Measurements from ENCODE around the gene AGBL5.

DNA sequence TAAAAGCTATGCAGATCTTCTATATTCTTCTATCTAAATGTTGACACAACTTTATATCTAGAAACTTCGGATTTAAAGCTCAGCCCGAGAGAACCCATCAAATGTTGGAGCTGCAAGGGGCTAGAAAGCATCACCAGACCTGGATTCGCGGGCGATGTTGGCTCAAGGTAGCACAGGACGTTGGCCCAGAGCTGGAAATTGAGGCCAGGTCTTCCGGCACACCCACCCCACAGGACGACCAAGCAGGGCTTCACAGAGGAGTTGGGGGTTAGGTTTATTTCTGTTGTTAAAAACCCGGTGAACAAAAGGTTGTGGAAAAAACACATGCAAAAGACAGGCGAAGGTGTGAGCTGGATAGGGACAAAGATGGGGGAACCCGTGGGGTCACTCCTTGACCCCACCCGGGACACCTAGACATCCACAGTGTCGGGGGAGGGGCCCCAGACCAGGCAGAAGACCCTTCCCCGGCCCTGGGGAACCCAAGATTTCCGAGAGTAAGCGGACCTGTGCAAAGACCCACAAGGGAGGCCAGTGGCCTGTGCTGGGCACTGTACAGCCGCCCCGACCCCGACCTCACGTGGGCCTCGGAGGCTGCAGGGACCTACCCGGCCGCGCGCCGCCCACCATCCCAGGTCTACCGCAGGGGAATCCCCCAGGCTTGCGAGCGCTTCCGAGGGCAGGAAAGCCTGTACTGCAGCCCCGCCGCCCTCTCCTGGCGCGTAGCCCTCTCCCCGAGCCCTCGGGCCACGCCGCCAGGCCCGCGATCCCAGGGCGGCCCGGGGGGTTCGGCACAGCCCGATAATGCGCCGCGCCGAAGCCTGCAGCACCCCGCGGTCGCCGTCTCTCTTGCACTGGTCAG lies 1.8 kb upstream of the AGBL5 start:
- TF ChIP-seq, protein P1, sequence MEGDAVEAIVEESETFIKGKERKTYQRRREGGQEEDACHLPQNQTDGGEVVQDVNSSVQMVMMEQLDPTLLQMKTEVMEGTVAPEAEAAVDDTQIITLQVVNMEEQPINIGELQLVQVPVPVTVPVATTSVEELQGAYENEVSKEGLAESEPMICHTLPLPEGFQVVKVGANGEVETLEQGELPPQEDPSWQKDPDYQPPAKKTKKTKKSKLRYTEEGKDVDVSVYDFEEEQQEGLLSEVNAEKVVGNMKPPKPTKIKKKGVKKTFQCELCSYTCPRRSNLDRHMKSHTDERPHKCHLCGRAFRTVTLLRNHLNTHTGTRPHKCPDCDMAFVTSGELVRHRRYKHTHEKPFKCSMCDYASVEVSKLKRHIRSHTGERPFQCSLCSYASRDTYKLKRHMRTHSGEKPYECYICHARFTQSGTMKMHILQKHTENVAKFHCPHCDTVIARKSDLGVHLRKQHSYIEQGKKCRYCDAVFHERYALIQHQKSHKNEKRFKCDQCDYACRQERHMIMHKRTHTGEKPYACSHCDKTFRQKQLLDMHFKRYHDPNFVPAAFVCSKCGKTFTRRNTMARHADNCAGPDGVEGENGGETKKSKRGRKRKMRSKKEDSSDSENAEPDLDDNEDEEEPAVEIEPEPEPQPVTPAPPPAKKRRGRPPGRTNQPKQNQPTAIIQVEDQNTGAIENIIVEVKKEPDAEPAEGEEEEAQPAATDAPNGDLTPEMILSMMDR (IDR thresholded peaks at IDR 0.05) = no peak
- TF ChIP-seq POLR2AphosphoS5 (IDR thresholded peaks at IDR 0.05) = no peak

All from stomach (tissue), 4 donors.